GM06990 (cell line): ENCODE data around the gene SYNM.

Experiments used
- DNase-seq: peaks from one replicate; pipeline ENCODE4 v3.0.0-alpha.2; 2011; ENCODE audit not compliant: insufficient read length; ENCODE audit errors: extremely low read depth
- H3K27me3 ChIP-seq: replicated peaks from 2 replicates; pipeline ENCODE4 v1.6.0; 2011; ENCODE audit warnings: low read length; ENCODE audit not compliant: control insufficient read depth, insufficient read depth
- H3K36me3 ChIP-seq: 2 replicates; pipeline ENCODE4 v1.5.1; 2011; ENCODE audit warnings: low read length; ENCODE audit not compliant: control insufficient read depth, insufficient read depth
- H3K4me3 ChIP-seq: replicated peaks from 2 replicates; pipeline ENCODE4 v1.5.1; 2011; ENCODE audit warnings: low read depth, mild to moderate bottlenecking, control low read depth, low read length
- TF ChIP-seq, protein P1 (sequence below): IDR thresholded peaks from 2 replicates; pipeline ENCODE4 v1.5.1; 2011; ENCODE audit warnings: low read length, control low read depth, mild to moderate bottlenecking, inconsistent platforms; ENCODE audit not compliant: insufficient read depth, poor library complexity, severe bottlenecking

Gene SYNM

DNA sequence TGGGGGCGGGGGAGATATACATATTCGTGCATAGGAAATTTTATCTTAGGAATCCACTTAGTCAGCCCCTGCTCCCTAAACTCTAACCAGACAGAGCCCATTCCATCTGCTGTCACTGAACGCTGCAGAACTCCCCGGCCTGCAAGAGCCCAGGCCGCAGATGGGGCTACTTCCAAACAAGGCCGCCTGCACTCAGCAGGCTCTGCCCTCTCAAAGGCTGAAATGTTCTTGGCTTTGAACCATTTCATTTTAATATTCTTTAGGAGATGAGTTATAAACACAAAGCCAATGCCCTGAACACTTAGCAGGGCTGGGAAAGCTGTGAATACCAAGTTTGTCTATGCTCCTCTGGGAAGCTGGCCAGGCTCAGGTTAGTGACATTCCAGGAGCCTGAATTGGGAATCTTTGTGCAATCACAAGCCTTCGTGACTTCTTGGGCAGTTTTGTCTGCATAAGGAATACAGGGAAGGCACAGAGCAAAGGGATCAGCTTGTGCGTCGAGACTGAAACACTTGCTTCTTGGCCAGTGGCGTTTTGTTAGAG is 65.0 kb downstream of the SYNM start:
- no peaks in the 10 kb centered on the region; the same call in 1 of the 2 replicates for H3K36me3 ChIP-seq
- no peaks in the 10 kb centered on the region for H3K27me3 ChIP-seq
- H3K4me3 ChIP-seq, result no peak overlapping the region
- TF ChIP-seq, protein P1, sequence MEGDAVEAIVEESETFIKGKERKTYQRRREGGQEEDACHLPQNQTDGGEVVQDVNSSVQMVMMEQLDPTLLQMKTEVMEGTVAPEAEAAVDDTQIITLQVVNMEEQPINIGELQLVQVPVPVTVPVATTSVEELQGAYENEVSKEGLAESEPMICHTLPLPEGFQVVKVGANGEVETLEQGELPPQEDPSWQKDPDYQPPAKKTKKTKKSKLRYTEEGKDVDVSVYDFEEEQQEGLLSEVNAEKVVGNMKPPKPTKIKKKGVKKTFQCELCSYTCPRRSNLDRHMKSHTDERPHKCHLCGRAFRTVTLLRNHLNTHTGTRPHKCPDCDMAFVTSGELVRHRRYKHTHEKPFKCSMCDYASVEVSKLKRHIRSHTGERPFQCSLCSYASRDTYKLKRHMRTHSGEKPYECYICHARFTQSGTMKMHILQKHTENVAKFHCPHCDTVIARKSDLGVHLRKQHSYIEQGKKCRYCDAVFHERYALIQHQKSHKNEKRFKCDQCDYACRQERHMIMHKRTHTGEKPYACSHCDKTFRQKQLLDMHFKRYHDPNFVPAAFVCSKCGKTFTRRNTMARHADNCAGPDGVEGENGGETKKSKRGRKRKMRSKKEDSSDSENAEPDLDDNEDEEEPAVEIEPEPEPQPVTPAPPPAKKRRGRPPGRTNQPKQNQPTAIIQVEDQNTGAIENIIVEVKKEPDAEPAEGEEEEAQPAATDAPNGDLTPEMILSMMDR, result no peak
- DNase-seq, result no peak

DNA sequence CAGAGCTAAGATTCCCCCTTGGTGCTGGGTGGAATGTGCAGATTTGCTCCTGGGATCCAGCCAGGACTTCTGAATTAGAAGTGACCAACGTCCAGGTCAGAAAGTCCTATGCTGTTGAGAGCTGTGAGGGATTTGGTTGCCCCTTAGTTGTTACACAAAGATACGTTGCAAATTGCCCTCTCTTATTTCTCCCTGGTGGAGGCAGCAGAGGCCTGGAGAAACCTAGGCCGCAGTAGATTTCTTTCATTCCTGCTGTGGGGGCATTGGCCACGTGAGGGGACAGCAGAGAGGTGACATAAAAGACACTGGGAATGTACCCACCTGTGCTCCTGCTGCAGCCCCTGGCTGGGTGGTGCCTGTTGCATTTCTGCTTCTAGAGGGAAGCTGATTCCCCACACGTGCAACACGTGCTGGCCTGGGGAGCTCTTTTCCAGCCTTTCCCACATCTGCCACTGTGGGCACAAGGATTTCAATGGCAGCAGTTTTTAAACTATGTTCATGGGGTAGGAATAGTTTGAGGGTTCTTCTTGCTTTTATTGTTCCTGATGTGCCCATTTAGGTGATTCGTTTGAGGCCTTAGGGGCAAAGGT is 65.7 kb downstream of the SYNM start:
- Histone ChIP-seq H3K4me3 (no peak overlapping the region), H3K27me3 (no peaks in the 10 kb centered on the region), H3K36me3 (no peaks in the 10 kb centered on the region; the same call in 1 of the 2 replicates)
- no peak for DNase-seq
- TF ChIP-seq, protein P1, result no peak

DNA sequence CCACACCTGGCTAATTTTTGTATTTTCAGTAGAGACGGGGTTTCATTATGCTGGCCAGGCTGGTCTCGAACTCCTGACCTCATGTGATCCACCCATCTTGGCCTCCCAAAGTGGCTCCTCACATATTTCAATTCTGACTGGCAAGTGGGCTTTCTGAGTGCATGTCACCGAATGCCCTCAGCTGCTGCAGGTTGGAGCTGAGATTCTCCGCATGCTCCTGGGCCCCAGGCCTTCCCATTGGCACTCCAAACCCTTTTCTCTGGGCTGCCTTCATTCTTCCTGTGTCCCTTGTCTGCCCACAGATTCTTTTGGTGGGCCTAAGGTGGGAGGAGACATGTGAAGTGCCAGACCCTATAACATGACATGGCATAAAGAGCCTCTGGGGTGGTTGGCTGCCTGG is 67.3 kb downstream of the SYNM start:
- TF ChIP-seq, protein P1, result no peak
- no peaks in the 10 kb centered on the region; the same call in 1 of the 2 replicates for H3K36me3 ChIP-seq
- no peak for DNase-seq
- no peak overlapping the region for H3K4me3 ChIP-seq
- H3K27me3 ChIP-seq, result no peaks in the 10 kb centered on the region

DNA sequence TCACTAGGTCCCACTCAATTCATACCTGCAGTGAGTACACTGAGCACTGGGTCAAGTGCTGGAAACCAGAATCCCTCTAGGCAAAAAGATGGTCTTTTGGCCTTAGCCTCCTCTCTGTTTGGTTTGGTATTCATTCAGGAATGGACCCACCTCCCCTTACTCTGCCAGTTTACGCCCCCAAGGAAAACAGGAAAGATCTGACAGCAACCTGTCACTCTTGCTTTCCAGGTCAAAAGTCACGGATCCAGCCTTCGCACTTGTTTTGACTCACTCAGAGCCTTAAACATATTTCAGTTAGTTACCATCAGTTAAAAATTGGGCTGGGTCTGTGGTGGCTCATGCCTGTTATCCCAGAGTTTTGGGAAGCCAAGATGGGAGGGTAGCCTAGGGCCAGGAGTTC is 68.1 kb downstream of the SYNM start:
- Histone ChIP-seq H3K27me3 (no peaks in the 10 kb centered on the region), H3K4me3 (no peak overlapping the region), H3K36me3 (no peaks in the 10 kb centered on the region; the same call in 1 of the 2 replicates)
- no peak for DNase-seq
- TF ChIP-seq, protein P1, result no peak

DNA sequence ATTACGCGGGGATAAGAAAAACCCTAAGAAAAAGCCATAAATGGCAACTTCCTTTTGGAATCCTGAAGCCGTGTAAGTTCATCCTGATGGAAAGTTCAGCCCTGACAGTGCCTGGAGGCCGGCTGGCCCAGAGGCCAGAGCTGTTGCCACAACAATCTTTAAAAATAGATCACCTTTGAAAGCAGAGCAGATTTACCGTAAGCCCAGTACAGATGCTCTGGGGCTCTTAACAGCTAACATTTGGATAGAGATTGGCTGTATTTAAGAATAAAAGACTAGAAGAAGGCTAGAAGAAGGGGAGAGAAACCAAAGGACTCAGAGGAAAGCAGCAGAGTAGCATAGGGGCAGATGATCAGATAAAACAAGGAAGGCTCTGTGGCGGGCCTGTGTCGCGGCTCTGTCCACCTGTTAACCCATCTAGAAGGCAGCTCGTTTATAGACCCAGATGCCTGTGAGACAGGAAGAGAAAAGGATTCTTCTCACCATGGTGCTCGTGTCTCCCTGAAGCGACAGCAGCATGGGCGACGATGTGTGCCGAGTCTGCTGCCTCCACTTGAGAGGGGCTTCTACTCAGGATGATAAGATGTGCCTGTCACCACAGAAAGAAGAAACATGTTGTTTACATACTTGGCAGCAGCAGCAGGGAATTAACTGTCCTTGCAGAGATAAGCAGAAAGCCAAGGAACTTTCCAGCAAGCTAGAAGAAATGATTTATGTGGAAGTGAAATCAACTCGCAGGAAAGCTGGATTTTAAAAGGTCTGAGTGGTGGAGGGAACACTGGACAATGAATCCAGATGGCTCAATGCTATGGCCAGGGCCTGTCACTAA is 69.9 kb downstream of the SYNM start:
- DNase-seq, result no peak
- TF ChIP-seq, protein P1, result no peak
- no peaks in the 10 kb centered on the region; the same call in 1 of the 2 replicates for H3K36me3 ChIP-seq
- H3K4me3 ChIP-seq, result no peak overlapping the region
- no peaks in the 10 kb centered on the region for H3K27me3 ChIP-seq
